NT2/D1 (cell line): ENCODE data around the gene CHML.

Experiments used
- DNase-seq: peaks from one replicate; pipeline ENCODE4 v3.0.0-alpha.2; 2011; ENCODE audit warnings: low read depth, low spot score
- H3K27me3 ChIP-seq: 2 replicates; pipeline ENCODE4 v1.6.0; 2011; ENCODE audit warnings: mild to moderate bottlenecking; ENCODE audit not compliant: insufficient read length, insufficient read depth
- H3K36me3 ChIP-seq: 2 replicates; pipeline ENCODE4 v1.6.1; 2011; ENCODE audit warnings: mild to moderate bottlenecking, low read length, mixed read lengths; ENCODE audit not compliant: insufficient read depth, insufficient read length
- H3K4me1 ChIP-seq: 2 replicates; pipeline ENCODE4 v1.5.1; 2011; ENCODE audit not compliant: insufficient read depth, insufficient read length
- H3K4me3 ChIP-seq: 2 replicates; pipeline ENCODE4 v1.5.1; 2011; ENCODE audit warnings: low read depth; ENCODE audit not compliant: insufficient read length
- H3K9ac ChIP-seq: 2 replicates; pipeline ENCODE4 v1.6.0; 2011; ENCODE audit warnings: low read depth; ENCODE audit not compliant: insufficient read length
- H3K9me3 ChIP-seq: 2 replicates; pipeline ENCODE4 v1.5.1; 2011; ENCODE audit warnings: mild to moderate bottlenecking, low read length; ENCODE audit not compliant: insufficient read depth
- SUZ12 ChIP-seq: IDR thresholded peaks from 2 replicates; pipeline ENCODE4 v1.6.1; 2011; ENCODE audit not compliant: insufficient read length, insufficient read depth; ENCODE audit errors: extremely low read depth
- YY1 ChIP-seq: IDR thresholded peaks from 2 replicates; pipeline ENCODE4 v1.6.1; 2011; ENCODE audit not compliant: insufficient read length, insufficient read depth
- ZNF274 ChIP-seq: IDR thresholded peaks from 2 replicates; pipeline ENCODE4 v1.6.1; 2011; ENCODE audit warnings: mild to moderate bottlenecking, low read depth, low read length

CHML gene

DNA sequence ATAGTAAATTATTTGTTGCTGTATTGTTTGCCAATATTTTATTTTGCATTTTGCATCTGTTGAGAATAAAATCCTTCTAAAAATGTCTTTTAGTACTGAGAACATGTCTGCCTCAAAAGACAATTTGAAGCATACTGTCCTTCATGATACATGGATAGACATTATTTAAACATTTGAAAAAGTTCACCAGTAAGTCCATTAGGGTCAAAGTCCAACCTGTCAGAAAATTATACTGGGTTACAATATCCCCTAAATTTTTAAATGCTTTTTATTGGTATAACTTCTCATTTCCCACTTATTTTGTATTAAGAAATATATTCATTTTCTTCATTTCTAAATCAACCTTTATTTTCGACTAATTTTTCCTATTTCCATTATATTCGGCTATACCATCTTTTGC is 9.3 kb downstream of the CHML start:
- no peaks in the 10 kb centered on the region for H3K27me3 ChIP-seq
- no peak overlapping the region for H3K9ac ChIP-seq
- no peak overlapping the region for H3K4me3 ChIP-seq
- no peak for DNase-seq
- no peaks in the 10 kb centered on the region for H3K4me1 ChIP-seq
- peaks cover 5% of the 10 kb centered on the region; the same call in 1 of the 2 replicates for H3K9me3 ChIP-seq
- peaks cover 42% of the 10 kb centered on the region for H3K36me3 ChIP-seq
- TF ChIP-seq ZNF274 (no peak), YY1 (no peak), SUZ12 (no peak)

- H3K4me1 ChIP-seq, result no peaks in the 10 kb centered on the region
- no peak overlapping the region for H3K9ac ChIP-seq
- H3K4me3 ChIP-seq, result no peak overlapping the region
- DNase-seq, result no peak
- H3K9me3 ChIP-seq, result peaks cover 3% of the 10 kb centered on the region; the same call in 1 of the 2 replicates
- TF ChIP-seq ZNF274 (no peak), YY1 (no peak), SUZ12 (no peak)
- H3K27me3 ChIP-seq, result no peaks in the 10 kb centered on the region
- H3K36me3 ChIP-seq, result peaks cover 40% of the 10 kb centered on the region
Measured at GRCh38 chr1:241630476-241630875, 9.7 kb downstream of the CHML start.

GRCh38 chr1:241630005-241630404 is 10.2 kb downstream of the CHML start:
- no peak overlapping the region for H3K4me3 ChIP-seq
- no peaks in the 10 kb centered on the region for H3K27me3 ChIP-seq
- H3K4me1 ChIP-seq, result no peaks in the 10 kb centered on the region
- TF ChIP-seq YY1 (no peak), ZNF274 (no peak), SUZ12 (no peak)
- peaks cover 35% of the 10 kb centered on the region for H3K36me3 ChIP-seq
- DNase-seq, result no peak
- no peak overlapping the region for H3K9ac ChIP-seq
- no peaks in the 10 kb centered on the region for H3K9me3 ChIP-seq

GRCh38 chr1:241627453-241628259 is 12.5 kb downstream of the CHML start:
- Histone ChIP-seq H3K4me1 (no peaks in the 10 kb centered on the region), H3K27me3 (no peaks in the 10 kb centered on the region), H3K36me3 (peaks cover 15% of the 10 kb centered on the region), H3K4me3 (no peak overlapping the region), H3K9me3 (no peaks in the 10 kb centered on the region), H3K9ac (no peak overlapping the region)
- no peak for DNase-seq
- TF ChIP-seq YY1 (no peak), ZNF274 (no peak), SUZ12 (no peak)

- TF ChIP-seq SUZ12 (no peak), ZNF274 (no peak), YY1 (no peak)
- Histone ChIP-seq H3K27me3 (no peaks in the 10 kb centered on the region), H3K4me1 (no peaks in the 10 kb centered on the region), H3K36me3 (peaks cover 6% of the 10 kb centered on the region), H3K4me3 (no peak overlapping the region), H3K9me3 (no peaks in the 10 kb centered on the region), H3K9ac (no peak overlapping the region)
- DNase-seq, result no peak
Measured at GRCh38 chr1:241624935-241625334, 15.2 kb downstream of the CHML start.

DNA sequence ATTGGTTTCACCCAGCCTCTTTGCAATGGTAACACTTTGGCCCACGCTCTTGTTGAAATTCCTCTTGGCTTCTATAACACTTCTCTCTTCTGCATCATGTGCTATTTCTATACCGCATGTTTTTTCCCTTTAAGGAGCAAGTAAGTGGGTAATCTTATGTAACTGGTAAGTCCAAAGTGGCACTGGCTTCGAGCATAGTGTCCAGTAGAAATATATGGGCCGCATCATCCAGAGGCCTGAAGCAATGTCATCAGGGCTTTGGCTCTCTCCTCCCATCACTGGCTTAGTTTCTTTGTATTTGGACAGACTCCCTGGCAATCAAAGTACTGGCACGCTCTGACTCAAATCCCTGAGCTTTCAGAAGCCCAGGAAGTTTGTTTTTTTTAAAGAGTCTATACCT is 17.5 kb downstream of the CHML start:
- H3K36me3 ChIP-seq, result no peaks in the 10 kb centered on the region
- no peaks in the 10 kb centered on the region for H3K4me1 ChIP-seq
- no peak overlapping the region for H3K9ac ChIP-seq
- TF ChIP-seq YY1, result no peak
- no peak for TF ChIP-seq SUZ12
- no peak for TF ChIP-seq ZNF274
- no peaks in the 10 kb centered on the region for H3K27me3 ChIP-seq
- DNase-seq, result no peak
- H3K4me3 ChIP-seq, result no peak overlapping the region
- H3K9me3 ChIP-seq, result no peaks in the 10 kb centered on the region

DNA sequence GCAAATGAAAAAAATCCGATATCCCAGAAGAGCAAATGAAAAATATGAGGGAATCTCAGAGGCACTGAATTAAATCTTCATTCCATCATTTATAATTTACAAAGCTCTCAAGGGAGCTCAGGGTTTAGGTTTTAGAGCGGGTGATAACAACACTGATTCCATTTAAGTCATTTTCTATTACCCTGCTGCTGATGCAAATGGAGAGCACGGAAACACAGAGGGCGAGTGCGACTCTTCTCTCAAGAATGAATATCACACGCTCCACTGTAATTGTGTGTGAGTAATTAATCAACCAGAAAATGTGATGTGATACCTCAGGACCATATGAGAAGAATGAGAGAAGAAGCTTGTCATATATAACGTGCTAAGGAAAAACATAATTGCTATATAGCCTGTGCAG is 22.7 kb downstream of the CHML start:
- no peaks in the 10 kb centered on the region for H3K4me1 ChIP-seq
- DNase-seq, result no peak
- no peaks in the 10 kb centered on the region for H3K9me3 ChIP-seq
- H3K4me3 ChIP-seq, result no peak overlapping the region
- H3K27me3 ChIP-seq, result no peaks in the 10 kb centered on the region
- H3K9ac ChIP-seq, result no peak overlapping the region
- no peak for TF ChIP-seq SUZ12
- no peak for TF ChIP-seq YY1
- no peak for TF ChIP-seq ZNF274
- H3K36me3 ChIP-seq, result no peaks in the 10 kb centered on the region
